Gastrocnemius medialis (tissue), 4 donors: ENCODE data around the gene CLNS1A. TPM values are rescaled to one million over a fixed set of nuclear protein-coding genes. Genes with fewer than 3 reads are reported as not detected.

Experiments used
- ATAC-seq, 2 donors: fragments of 150-250 bp; one replicate each; pipeline ENCODE4 v1.9.1; 2016
- DNase-seq, 2 donors: peaks; one replicate each; pipeline ENCODE4 v3.0.0-alpha.2; 2019
- H3K27ac ChIP-seq, 4 donors: fragments of 200-600 bp; sonication (generic); 1 replicate in 1 of 4; 2 replicates in 3 of 4; pipeline ENCODE4 v1.5.1; 2016 to 2018; ENCODE audit warnings: mild to moderate bottlenecking in 2 of 4, moderate library complexity in 1 of 4
- H3K27me3 ChIP-seq, 3 donors: fragments of 200-600 bp; sonication (generic) in 2 of 3; 1 replicate in 1 of 3; 2 replicates in 2 of 3; pipeline versions ENCODE4 v1.5.1 to v1.6.0; 2016 to 2019; ENCODE audit warnings: mild to moderate bottlenecking in 1 of 3, moderate library complexity in 1 of 3
- H3K36me3 ChIP-seq, 2 donors: fragments of 200-600 bp; sonication (generic) in 1 of 2; one replicate each; pipeline ENCODE4 v1.5.1; 2017 to 2018
- H3K4me1 ChIP-seq, 2 donors: fragments of 200-600 bp; sonication (generic) in 1 of 2; one replicate each; pipeline ENCODE4 v1.5.1; 2016 to 2017; ENCODE audit warnings: mild to moderate bottlenecking in 2 of 2
- H3K4me3 ChIP-seq, 4 donors: fragments of 200-600 bp; sonication (generic) in 3 of 4; 1 replicate in 1 of 4; 2 replicates in 3 of 4; pipeline ENCODE4 v1.5.1; 2016 to 2019; ENCODE audit warnings: mild to moderate bottlenecking in 2 of 4
- H3K9me3 ChIP-seq, 3 donors: fragments of 200-600 bp; sonication (generic) in 2 of 3; 1 replicate in 1 of 3; 2 replicates in 2 of 3; pipeline ENCODE4 v1.5.1; 2016 to 2019
- POLR2A ChIP-seq, 2 donors: fragments of 450-650 bp; IDR thresholded peaks; one replicate each; pipeline ENCODE4 v1.6.1; 2017; ENCODE audit warnings: antibody characterized with exemption in 2 of 2, mild to moderate bottlenecking in 2 of 2, moderate library complexity in 2 of 2
- in situ Hi-C, 4 donors: fragments of 200-750 bp; cut with MboI; loops; one replicate each; pipeline versions ENCODE4 v1.15.0 to v1.8.0; 2017; ENCODE audit warnings: low sequenced_read_pairs in 4 of 4
- intact Hi-C: fragments of 100-400 bp; cut with DNase I; formaldehyde crosslinking; loops from one replicate; pipeline ENCODE4 v1.15.1; 2023; ENCODE audit warnings: low total_unique reads
- total RNA-seq, 4 donors: library from RNA; depleted of rRNA; stranded (reverse); fragments of >200 nt; gene quantifications; one replicate each; pipeline versions ENCODE4 v1.1.0 to v1.2.3, GENCODE V29; 2016
- TF ChIP-seq, protein P1 (sequence below), 5 experiments: fragments of 450-650 bp in 3 of 5; fragments of 200-600 bp in 2 of 5; sonication (generic) in 2 of 5; IDR thresholded peaks in 4 of 5; conservative IDR thresholded peaks in 1 of 5; 1 replicate in 4 of 5; 2 replicates in 1 of 5; pipeline ENCODE4 v1.5.1; 2016 to 2019; ENCODE audit warnings: antibody characterized with exemption in 5 of 5, mild to moderate bottlenecking in 3 of 5, moderate library complexity in 3 of 5

The CLNS1A gene
- total RNA-seq, 4 donors from 2014 or later, result 47.0 to 92.0 (median 81.3) TPM

DNA sequence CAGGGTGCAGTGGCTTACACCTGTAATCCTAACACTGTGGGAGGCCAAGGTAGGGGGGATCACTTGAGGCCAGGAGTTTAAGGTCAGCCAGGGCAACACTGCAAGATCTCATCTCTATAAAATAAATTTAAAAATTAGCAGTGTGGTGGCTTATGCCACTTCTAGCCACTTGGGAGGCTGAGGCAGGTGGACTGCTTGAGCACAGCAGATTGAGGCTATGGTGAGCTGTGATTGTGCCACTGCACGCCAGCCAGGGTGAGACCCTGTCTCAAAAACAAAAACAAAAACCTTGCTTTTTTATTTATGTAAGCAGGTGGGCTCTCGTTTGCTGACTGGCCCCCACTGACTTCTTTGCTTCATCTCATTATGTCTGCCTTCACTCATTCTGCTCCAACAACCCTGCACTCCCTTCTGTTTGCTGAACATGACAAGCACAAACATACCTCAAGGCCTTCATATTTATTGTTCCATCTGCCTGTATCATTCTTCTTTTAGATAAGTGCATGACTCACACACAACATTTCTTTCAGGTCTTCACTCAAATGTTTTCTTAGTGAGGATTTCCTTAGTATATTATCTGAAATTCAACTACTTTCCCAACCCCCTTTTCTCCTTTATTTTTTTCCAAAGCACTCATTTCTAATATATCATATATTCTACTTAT lies 32.4 kb upstream of the CLNS1A start:
- ATAC-seq, result no peak
- in situ Hi-C loops (no loop called here), intact Hi-C loops (no loop called here)
- Histone ChIP-seq H3K36me3 (peaks cover 0 to 84% of the 10 kb centered on the region in 2 donors), H3K4me3 (no peak overlapping the region), H3K4me1 (peaks cover 0 to 5% of the 10 kb centered on the region in 2 donors), H3K9me3 (no peaks in the 10 kb centered on the region), H3K27ac (no peak overlapping the region), H3K27me3 (no peaks in the 10 kb centered on the region)
- TF ChIP-seq, protein P1, sequence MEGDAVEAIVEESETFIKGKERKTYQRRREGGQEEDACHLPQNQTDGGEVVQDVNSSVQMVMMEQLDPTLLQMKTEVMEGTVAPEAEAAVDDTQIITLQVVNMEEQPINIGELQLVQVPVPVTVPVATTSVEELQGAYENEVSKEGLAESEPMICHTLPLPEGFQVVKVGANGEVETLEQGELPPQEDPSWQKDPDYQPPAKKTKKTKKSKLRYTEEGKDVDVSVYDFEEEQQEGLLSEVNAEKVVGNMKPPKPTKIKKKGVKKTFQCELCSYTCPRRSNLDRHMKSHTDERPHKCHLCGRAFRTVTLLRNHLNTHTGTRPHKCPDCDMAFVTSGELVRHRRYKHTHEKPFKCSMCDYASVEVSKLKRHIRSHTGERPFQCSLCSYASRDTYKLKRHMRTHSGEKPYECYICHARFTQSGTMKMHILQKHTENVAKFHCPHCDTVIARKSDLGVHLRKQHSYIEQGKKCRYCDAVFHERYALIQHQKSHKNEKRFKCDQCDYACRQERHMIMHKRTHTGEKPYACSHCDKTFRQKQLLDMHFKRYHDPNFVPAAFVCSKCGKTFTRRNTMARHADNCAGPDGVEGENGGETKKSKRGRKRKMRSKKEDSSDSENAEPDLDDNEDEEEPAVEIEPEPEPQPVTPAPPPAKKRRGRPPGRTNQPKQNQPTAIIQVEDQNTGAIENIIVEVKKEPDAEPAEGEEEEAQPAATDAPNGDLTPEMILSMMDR (IDR thresholded peaks at IDR 0.05 in 4 of 5, conservative IDR thresholded peaks at IDR 0.05 in 1 of 5), result no peak
- TF ChIP-seq POLR2A (IDR thresholded peaks at IDR 0.05), result no peak
- DNase-seq, result no peak

DNA sequence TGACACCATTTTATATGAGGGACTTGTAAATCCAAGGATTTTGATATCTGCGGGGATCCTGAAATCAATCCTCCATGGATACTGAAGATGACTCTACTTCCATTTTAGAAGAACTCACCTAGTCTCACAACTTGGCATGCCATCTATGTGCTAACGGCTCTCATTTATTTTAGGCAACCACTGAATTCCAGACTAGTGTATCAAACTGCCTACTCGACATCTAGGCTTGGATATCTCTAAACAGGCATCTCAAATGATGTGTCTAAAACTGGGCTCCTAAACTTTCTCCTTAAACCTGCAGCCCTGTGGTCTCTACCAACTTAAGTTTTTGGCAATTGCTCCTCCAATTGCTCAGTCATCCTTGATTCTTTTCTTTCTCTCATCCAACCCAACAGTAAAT lies 31.2 kb upstream of the CLNS1A start:
- Histone ChIP-seq H3K4me3 (no peak overlapping the region), H3K27ac (no peak overlapping the region), H3K4me1 (peaks cover 0 to 5% of the 10 kb centered on the region in 2 donors), H3K36me3 (peaks cover 0 to 72% of the 10 kb centered on the region in 2 donors), H3K27me3 (no peaks in the 10 kb centered on the region), H3K9me3 (no peaks in the 10 kb centered on the region)
- in situ Hi-C loops, result no loop called here
- DNase-seq (no peak), ATAC-seq (no peak)
- intact Hi-C loops, result no loop called here
- TF ChIP-seq, protein P1 (IDR thresholded peaks at IDR 0.05 in 4 of 5, conservative IDR thresholded peaks at IDR 0.05 in 1 of 5), result no peak
- no peak for TF ChIP-seq POLR2A (IDR thresholded peaks at IDR 0.05)

DNA sequence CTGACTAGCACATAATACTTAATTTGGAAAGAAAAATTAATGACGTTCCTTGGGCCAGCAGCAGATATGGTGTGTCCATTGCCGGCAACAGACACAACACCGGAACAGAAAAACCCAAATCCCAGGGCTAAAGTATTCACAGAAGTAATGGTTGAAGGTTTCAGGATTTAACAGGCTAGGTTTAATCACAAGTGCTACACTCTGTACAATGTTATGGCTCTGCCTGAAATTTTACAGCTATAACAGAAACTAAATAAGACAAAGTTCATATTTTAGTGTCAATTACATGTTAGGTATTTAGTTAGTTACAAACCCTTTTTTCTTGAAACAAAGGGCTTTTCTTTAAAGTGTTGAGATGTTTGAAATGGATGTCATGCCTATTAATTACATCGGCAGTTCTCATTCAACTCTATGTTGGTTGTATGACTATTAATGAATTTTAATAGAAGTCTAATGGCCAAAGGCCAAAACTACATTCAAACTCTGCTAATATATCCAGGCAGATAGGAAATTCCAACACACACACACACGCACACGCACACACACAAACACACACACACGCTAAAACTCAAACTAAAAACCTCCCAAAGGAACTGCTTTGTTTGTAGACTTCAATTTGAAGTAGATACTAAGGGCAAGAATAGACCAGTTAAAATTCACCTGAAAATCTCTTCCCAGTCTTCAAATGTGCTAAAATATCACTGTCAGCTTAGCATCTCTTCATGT lies 27.8 kb upstream of the CLNS1A start:
- Histone ChIP-seq H3K4me3 (no peak overlapping the region), H3K36me3 (peaks cover 0 to 45% of the 10 kb centered on the region in 2 donors), H3K4me1 (peaks cover 0 to 5% of the 10 kb centered on the region in 2 donors), H3K9me3 (no peaks in the 10 kb centered on the region), H3K27me3 (no peaks in the 10 kb centered on the region), H3K27ac (no peak overlapping the region)
- in situ Hi-C loops (no loop called here), intact Hi-C loops (no loop called here)
- DNase-seq (no peak), ATAC-seq (no peak)
- TF ChIP-seq, protein P1 (IDR thresholded peaks at IDR 0.05 in 4 of 5, conservative IDR thresholded peaks at IDR 0.05 in 1 of 5), result no peak
- TF ChIP-seq POLR2A (IDR thresholded peaks at IDR 0.05), result no peak

DNA sequence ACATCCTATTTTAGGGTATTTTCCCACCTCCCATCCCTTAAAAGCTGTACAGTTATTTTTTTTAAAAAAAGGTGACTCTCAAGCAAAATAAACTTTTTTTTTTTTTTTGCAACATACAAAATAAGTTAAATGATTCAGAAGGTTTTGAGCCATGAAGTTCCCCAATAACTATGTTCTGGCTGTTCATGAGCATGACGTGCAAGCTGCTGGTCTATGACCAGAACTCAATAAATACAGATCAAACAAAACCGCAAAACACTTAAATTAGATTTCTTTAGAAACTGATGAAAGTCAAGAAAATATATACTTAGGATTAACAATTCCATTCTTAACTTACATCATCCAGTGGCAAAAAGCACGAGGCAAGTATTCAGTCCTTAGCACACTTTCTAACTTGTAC lies 24.1 kb upstream of the CLNS1A start:
- TF ChIP-seq POLR2A (IDR thresholded peaks at IDR 0.05), result no peak
- TF ChIP-seq, protein P1 (IDR thresholded peaks at IDR 0.05 in 4 of 5, conservative IDR thresholded peaks at IDR 0.05 in 1 of 5), result no peak
- H3K27ac ChIP-seq, result no peak overlapping the region
- H3K36me3 ChIP-seq, result peaks cover 0 to 9% of the 10 kb centered on the region in 2 donors
- intact Hi-C loops, result no loop called here
- in situ Hi-C loops, result no loop called here
- no peaks in the 10 kb centered on the region for H3K9me3 ChIP-seq
- H3K4me1 ChIP-seq, result no peaks in the 10 kb centered on the region
- ATAC-seq, result no peak
- H3K27me3 ChIP-seq, result no peaks in the 10 kb centered on the region
- DNase-seq, result no peak
- no peak overlapping the region for H3K4me3 ChIP-seq
